Ascending aorta (tissue), 2 donors: Measurements from ENCODE around the gene CEBPG. TPM values are rescaled to one million over a fixed set of nuclear protein-coding genes. Genes with fewer than 3 reads are reported as not detected.

ENCODE experiments used
- DNase-seq, 2 donors: peaks; one replicate each; pipeline ENCODE4 v3.0.0-alpha.2; 2019; ENCODE audit warnings: low spot score in 2 of 2
- H3K27ac ChIP-seq, 2 donors: fragments of 200-600 bp; sonication (generic); one replicate each; pipeline ENCODE4 v1.5.1; 2016 to 2017; ENCODE audit warnings: mild to moderate bottlenecking in 1 of 2
- H3K27me3 ChIP-seq: fragments of 200-600 bp; sonication (generic); one replicate; pipeline ENCODE4 v1.5.1; 2017
- H3K36me3 ChIP-seq, 2 donors: fragments of 200-600 bp; sonication (generic); one replicate each; pipeline ENCODE4 v1.5.1; 2016
- H3K4me1 ChIP-seq, 2 donors: fragments of 200-600 bp; sonication (generic); one replicate each; pipeline ENCODE4 v1.5.1; 2016 to 2017; ENCODE audit warnings: mild to moderate bottlenecking in 1 of 2
- H3K4me3 ChIP-seq, 2 donors: fragments of 200-600 bp; sonication (generic); one replicate each; pipeline ENCODE4 v1.5.1; 2016 to 2017; ENCODE audit warnings: mild to moderate bottlenecking in 1 of 2
- H3K9me3 ChIP-seq, 2 donors: fragments of 200-600 bp; sonication (generic); one replicate each; pipeline ENCODE4 v1.5.1; 2016
- CTCF ChIP-seq, 3 experiments: fragments of 200-600 bp in 2 of 3; fragments of 450-650 bp in 1 of 3; sonication (generic) in 2 of 3; IDR thresholded peaks; one replicate each; pipeline ENCODE4 v1.5.1; 2016 to 2019; ENCODE audit warnings: antibody characterized with exemption in 3 of 3, mild to moderate bottlenecking in 1 of 3, moderate library complexity in 1 of 3
- intact Hi-C: fragments of 100-400 bp; cut with DNase I; formaldehyde crosslinking; loops from one replicate; pipeline ENCODE4 v1.15.1; 2023
- total RNA-seq: library from RNA; depleted of rRNA; stranded (reverse); fragments of >200 nt; gene quantifications from one replicate; pipeline ENCODE4 v1.1.0, GENCODE V29; 2016

CEBPG gene
- total RNA-seq, 1 donor from 2014 or later = 21.9 TPM

GRCh38 chr19:33345163-33345562, 28.3 kb upstream of the CEBPG start:
- H3K27me3 ChIP-seq = no peaks in the 10 kb centered on the region
- no peak overlapping the region for H3K27ac ChIP-seq
- no peak overlapping the region for H3K4me3 ChIP-seq
- no peak for TF ChIP-seq CTCF (IDR thresholded peaks at IDR 0.05)
- no peaks in the 10 kb centered on the region for H3K4me1 ChIP-seq
- H3K9me3 ChIP-seq = no peaks in the 10 kb centered on the region
- intact Hi-C loops = no loop called here
- no peak for DNase-seq
- no peaks in the 10 kb centered on the region for H3K36me3 ChIP-seq

- intact Hi-C loops = no loop called here
- Histone ChIP-seq H3K36me3 (no peaks in the 10 kb centered on the region), H3K27me3 (no peaks in the 10 kb centered on the region), H3K4me3 (no peak overlapping the region), H3K27ac (no peak overlapping the region), H3K9me3 (no peaks in the 10 kb centered on the region), H3K4me1 (no peaks in the 10 kb centered on the region)
- DNase-seq = no peak
- TF ChIP-seq CTCF (IDR thresholded peaks at IDR 0.05) = no peak
Measured at GRCh38 chr19:33346665-33347064, 26.8 kb upstream of the CEBPG start.

- H3K36me3 ChIP-seq = no peaks in the 10 kb centered on the region
- no peak overlapping the region for H3K27ac ChIP-seq
- H3K27me3 ChIP-seq = no peaks in the 10 kb centered on the region
- no peak for DNase-seq
- no peak for TF ChIP-seq CTCF (IDR thresholded peaks at IDR 0.05)
- no peaks in the 10 kb centered on the region for H3K4me1 ChIP-seq
- no peaks in the 10 kb centered on the region for H3K9me3 ChIP-seq
- H3K4me3 ChIP-seq = no peak overlapping the region
- intact Hi-C loops = no loop called here
Measured at GRCh38 chr19:33347300-33347699, 26.2 kb upstream of the CEBPG start.

- DNase-seq = no peak
- no peak overlapping the region for H3K4me3 ChIP-seq
- H3K4me1 ChIP-seq = no peaks in the 10 kb centered on the region
Measured at GRCh38 chr19:33348301-33349010, 25.1 kb upstream of the CEBPG start.

GRCh38 chr19:33349319-33350289, 23.9 kb upstream of the CEBPG start:
- Histone ChIP-seq H3K4me3 (no peak overlapping the region), H3K4me1 (no peaks in the 10 kb centered on the region), H3K27me3 (no peaks in the 10 kb centered on the region), H3K36me3 (no peaks in the 10 kb centered on the region), H3K27ac (no peak overlapping the region), H3K9me3 (no peaks in the 10 kb centered on the region)
- DNase-seq = no peak
- intact Hi-C loops = no loop called here
- no peak for TF ChIP-seq CTCF (IDR thresholded peaks at IDR 0.05)

More at GRCh38 chr19:33348301-33349010, 25.1 kb upstream of the CEBPG start:
- TF ChIP-seq CTCF (IDR thresholded peaks at IDR 0.05) = no peak
- intact Hi-C loops = no loop called here
- H3K27me3 ChIP-seq = no peaks in the 10 kb centered on the region
- H3K36me3 ChIP-seq = no peaks in the 10 kb centered on the region
- H3K9me3 ChIP-seq = no peaks in the 10 kb centered on the region
- H3K27ac ChIP-seq = no peak overlapping the region
